ENCODE measurements around the gene CARS2.
"Not testable (repeated sequence)": the region's sequence is repeated elsewhere in the genome, so short reads cannot be mapped to it uniquely, and the experiment has no call there.

CARS2 gene

DNA sequence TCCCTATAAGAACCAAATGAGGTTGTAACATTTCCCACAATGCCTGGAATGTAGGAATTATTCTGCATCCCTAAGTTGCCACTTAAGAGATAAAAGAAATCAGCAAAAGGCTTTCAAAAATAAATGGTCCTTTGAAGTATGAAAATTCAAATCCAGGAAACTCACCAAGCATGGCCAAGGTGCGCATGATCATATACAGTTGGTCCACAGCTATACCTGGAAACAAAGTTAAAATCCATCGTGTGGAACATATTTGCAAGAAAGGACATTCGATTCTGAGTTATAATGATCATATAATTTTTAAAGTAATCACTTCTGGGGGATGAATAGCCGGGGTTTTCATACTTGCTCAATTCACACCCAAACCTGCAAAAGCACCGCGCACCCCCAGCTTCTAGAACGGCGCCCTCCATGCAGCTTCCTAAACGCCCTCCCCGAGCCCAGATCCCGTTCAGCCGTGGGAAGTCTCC lies 525 bp downstream of the CARS2 start:
- no peak for DNase-seq

GRCh38 chr13:110702591-110703526 lies 3.1 kb downstream of the CARS2 start:
- no peak for DNase-seq

DNA sequence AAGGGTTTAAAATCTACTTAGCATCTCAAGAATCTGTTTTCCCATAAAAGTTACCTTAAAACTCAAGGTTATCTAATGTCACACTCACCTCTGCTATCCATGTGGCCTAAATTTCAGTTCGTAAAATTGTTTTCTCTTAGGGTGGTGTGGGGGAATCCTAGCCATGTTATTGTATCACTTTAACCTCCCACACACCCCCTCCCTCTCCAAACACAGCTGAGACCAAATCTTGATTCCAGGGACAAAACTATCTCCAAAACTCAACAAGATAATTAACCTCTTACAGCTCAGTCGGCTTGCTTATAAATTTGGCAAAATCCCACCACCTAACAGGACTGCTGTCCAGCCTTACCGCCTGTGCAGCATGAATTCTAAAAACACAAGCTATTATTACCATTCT lies 3.8 kb downstream of the CARS2 start:
- DNase-seq: no peak

GRCh38 chr13:110701061-110701460 lies 4.9 kb downstream of the CARS2 start:
- DNase-seq: not testable (repeated sequence)

DNA sequence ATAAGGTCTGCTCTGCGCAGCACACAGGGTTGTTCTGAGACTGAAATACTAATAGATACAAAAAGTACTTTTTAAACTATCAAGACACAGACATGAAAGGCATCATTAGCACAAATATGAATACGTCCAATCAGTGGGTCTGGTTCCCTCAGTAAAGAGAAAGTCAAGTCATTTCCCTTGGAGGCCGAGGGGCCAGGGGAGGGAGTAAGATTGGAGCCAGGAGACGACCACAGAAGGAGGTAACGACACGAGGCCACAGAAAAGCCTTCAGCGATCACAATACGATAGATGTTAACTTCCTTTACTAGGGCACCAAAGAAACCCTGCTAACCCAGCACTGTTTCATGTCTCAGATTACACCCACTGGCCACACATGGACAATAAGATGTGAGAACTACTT lies 5.3 kb downstream of the CARS2 start:
- DNase-seq: no peak

DNA sequence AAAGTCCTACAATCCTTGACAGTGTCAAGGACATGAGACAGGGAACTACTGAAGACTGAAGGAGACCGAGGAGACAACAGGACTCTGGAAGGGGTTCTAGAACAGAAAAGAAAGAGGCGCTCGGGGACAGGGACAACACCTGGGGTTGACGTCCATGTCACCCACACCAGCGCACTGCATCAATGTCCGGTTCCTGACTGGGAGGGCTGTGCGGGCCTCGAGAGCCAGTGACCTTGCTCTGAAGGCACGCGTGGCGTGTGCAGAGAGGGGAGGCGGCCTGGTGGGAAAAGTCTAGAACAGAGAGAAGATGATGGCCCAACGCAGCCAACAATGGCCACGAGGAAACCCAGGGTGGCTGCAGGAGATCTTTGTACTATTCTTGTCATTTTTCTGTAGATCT lies 5.7 kb downstream of the CARS2 start:
- no peak for DNase-seq

DNA sequence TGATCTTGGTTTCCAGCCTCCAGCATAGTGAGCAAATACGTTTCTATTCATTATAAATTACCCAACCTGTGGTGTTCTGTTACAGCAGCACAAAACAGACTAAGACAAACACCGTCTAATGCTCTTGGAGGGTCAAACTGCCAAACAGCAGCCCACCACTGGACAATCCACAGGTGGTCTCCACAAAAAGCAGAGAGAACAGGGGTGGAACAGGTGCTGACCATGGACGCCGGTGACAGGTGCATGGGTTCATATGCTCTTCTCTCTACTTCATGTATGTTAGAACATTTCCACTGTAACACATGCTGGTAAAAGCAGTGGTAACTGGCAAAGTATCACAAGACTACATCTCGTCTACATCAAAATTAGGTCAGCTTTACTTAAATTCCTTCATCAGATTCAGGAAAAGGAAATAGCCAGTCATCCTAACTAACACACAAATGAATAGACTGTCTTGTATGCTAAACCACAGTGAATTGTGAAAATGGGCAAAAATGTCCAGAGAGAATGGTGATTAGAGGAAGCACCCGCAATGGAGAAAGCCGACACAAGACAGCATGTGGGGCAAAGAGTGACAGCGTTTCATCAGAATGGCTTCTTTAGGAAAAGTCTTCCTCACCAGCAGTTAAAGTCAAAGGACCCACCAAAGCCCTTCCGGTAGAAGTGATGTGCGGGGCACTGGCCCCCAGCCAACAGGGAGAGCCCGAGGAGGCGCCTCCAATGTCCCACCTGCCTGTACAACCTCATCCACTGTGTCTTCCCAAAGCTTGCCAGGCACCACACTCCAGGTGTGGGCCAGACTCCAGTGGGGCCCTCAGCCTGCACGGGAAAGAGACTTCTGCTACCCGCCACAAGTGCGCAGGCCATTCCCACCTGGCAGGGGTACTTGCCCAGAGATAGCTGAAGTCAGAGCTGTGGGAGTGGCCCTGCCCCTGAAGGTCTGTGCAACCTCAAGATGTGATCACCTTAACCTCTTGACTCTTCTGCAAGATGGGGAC lies 6.5 kb downstream of the CARS2 start:
- DNase-seq: no peak

GRCh38 chr13:110698689-110699088 lies 7.2 kb downstream of the CARS2 start:
- DNase-seq: no peak

- DNase-seq: no peak
These were observed 8.1 kb downstream of the CARS2 start for GRCh38 chr13:110697842-110698241.

GRCh38 chr13:110696776-110697175 lies 9.1 kb downstream of the CARS2 start:
- DNase-seq: no peak

- DNase-seq: not testable (repeated sequence)
These were observed 10.1 kb downstream of the CARS2 start for GRCh38 chr13:110695774-110696173.

GRCh38 chr13:110690516-110690915 lies 15.4 kb downstream of the CARS2 start:
- DNase-seq: no peak

DNA sequence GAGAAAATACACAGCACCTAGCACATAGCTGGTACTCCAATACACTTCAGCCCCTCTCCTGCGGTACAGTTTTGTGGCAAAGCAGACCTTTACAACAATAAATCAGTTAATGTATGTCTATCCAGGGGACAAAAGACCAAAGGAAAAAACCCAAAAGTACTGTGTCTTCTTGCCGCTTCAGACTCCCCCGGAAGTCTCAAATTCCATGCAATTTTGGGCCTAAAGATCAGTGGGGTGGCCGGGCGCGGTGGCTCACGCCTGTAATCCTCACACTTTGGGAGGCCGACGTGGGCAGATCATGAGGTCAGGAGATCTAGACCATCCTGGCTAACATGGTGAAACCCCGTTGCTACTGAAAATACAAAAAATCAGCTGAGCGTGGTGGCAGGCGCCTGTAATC lies 16.2 kb downstream of the CARS2 start:
- no peak for DNase-seq

- no peak for DNase-seq
These were observed 16.9 kb downstream of the CARS2 start for GRCh38 chr13:110689041-110689440.

DNA sequence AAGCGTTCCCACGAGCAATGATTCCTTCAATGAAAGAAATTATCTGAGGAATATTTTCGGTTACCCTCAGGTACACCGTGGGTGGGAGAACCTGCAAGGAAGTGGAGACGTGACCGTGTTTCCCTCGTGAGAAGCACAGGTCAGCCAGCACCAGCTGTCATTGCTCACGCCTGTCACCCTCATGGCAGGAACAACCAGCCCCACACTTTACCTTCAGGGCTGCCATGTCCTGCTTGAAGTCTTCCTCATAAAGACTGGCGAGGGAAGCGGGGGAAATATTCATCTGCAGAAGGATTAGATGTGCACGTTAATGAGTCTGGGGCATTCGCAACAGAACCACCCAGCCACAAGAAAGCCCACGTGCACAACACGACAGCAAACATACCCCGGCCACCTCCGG lies 18.2 kb downstream of the CARS2 start:
- no peak for DNase-seq

GRCh38 chr13:110685305-110686020 lies 20.5 kb downstream of the CARS2 start:
- no peak for DNase-seq

DNA sequence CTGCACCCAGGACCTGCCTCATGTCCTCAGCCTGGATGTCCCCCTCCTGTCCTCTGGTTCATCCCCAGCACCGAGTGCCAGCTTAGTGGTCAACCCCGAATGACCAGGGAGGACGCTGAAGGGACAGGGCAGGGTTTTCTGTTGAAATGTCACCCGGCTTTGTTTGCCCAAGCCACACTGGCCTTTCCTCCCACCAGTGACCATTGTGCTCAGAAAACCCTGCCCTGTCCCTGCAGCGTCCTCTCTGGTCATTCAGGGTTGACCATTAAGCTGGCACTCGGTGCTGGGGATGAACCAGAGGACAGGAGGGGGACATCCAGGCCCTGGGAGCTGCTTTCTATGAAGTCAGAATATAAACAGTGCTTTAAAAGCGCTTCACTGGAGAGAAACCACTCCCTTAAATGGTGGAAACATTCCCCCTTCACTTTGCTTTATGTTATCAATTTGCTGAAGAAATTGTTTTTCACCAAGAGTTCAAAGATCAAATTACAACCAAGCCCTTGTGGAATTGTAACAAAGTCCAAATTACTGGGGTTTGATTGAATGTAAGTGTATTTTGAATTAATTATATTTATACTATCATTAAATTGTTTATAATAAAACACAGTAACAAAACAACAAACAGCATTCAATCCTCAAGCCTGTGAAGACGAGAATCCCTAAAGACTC lies 21.4 kb downstream of the CARS2 start:
- DNase-seq: no peak

- DNase-seq: no peak
These were observed 22.0 kb downstream of the CARS2 start for GRCh38 chr13:110683921-110684320.

GRCh38 chr13:110683203-110683883 lies 22.6 kb downstream of the CARS2 start:
- peak; percentile 14 for DNase-seq

DNA sequence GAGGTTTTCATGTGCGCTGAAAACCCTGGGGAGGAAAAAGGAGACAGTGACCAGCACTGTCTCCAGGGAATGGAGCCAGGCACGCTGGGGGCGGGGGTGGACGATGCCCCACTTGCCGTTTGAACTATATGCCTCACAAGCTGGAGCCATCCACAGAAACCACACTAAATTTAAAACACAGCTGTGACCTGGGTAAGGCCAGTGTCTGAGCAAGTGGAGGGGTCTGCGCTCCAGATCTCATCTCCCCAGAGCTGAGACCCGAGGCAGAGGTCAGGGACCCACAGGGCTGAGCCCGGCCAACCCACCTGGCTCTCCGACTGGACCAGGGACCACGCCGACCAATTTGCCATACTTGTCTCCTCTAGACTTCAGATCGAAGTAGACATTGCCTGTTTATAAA lies 23.2 kb downstream of the CARS2 start:
- no peak for DNase-seq

GRCh38 chr13:110681868-110682550 lies 23.9 kb downstream of the CARS2 start:
- no peak for DNase-seq

Measured in hematopoietic multipotent progenitor cell treated with erythropoietin and hydrocortisone succinate and interleukin-3 and kit ligand, for 8 days (in vitro differentiated cells).